ENCODE results near the gene FFAR3.

GRCh38 chr19:35352448-35353304 is 5.6 kb upstream of the FFAR3 start:
- TF ChIP-seq MTF2 (CRISPR knock-in tag; IDR thresholded peaks at IDR 0.05; ENCODE audit: borderline replicate concordance) (no peak), JUNB (CRISPR knock-in tag; IDR thresholded peaks at IDR 0.05; ENCODE audit: borderline replicate concordance) (no peak), JUN (CRISPR knock-in tag; IDR thresholded peaks at IDR 0.05) (no peak), ZNF256 (CRISPR knock-in tag; conservative IDR thresholded peaks at IDR 0.05) (no peak), POLR2AphosphoS5 (IDR thresholded peaks at IDR 0.05; ENCODE audit: low read depth, low read length) (no peak), SMARCE1 (IDR thresholded peaks at IDR 0.05; ENCODE audit: borderline replicate concordance) (no peak), ZSCAN29 (CRISPR knock-in tag; conservative IDR thresholded peaks at IDR 0.05) (no peak), BRF2 (CRISPR knock-in tag; IDR thresholded peaks at IDR 0.05) (no peak), ZBTB20 (CRISPR knock-in tag; IDR thresholded peaks at IDR 0.05; ENCODE audit: borderline replicate concordance, low read depth) (no peak), PAX8 (CRISPR knock-in tag; IDR thresholded peaks at IDR 0.05; ENCODE audit: borderline replicate concordance) (no peak), PATZ1 (CRISPR knock-in tag; IDR thresholded peaks at IDR 0.05) (peak; percentile 44)
